Body of pancreas (tissue), 4 donors: ENCODE data around the gene CD1D.

Experiments
- POLR2A ChIP-seq, 3 donors: fragments of 450-650 bp; IDR thresholded peaks; one replicate each; pipeline ENCODE4 v1.6.1; 2016; ENCODE audit warnings: antibody characterized with exemption in 3 of 3, mild to moderate bottlenecking in 2 of 3
- TF ChIP-seq, protein P1 (sequence below), 7 experiments: fragments of 450-650 bp in 4 of 7; fragments of 200-600 bp in 3 of 7; sonication (generic) in 3 of 7; IDR thresholded peaks; one replicate each; pipeline ENCODE4 v1.5.1; 2016 to 2019; ENCODE audit warnings: antibody characterized with exemption in 7 of 7

GRCh38 chr1:158196461-158196860, 15.8 kb downstream of the CD1D start:
- TF ChIP-seq, protein P1, sequence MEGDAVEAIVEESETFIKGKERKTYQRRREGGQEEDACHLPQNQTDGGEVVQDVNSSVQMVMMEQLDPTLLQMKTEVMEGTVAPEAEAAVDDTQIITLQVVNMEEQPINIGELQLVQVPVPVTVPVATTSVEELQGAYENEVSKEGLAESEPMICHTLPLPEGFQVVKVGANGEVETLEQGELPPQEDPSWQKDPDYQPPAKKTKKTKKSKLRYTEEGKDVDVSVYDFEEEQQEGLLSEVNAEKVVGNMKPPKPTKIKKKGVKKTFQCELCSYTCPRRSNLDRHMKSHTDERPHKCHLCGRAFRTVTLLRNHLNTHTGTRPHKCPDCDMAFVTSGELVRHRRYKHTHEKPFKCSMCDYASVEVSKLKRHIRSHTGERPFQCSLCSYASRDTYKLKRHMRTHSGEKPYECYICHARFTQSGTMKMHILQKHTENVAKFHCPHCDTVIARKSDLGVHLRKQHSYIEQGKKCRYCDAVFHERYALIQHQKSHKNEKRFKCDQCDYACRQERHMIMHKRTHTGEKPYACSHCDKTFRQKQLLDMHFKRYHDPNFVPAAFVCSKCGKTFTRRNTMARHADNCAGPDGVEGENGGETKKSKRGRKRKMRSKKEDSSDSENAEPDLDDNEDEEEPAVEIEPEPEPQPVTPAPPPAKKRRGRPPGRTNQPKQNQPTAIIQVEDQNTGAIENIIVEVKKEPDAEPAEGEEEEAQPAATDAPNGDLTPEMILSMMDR (IDR thresholded peaks at IDR 0.05), result no peak
- no peak for TF ChIP-seq POLR2A (IDR thresholded peaks at IDR 0.05)
